Measurements from ENCODE around the gene RAB5IF. TPM values are rescaled to one million over a fixed set of nuclear protein-coding genes. Genes with fewer than 3 reads are reported as not detected.

RAB5IF gene
- total and polyA plus RNA-seq, 2 of the 8 experiments (the other 6 are each of a cell fraction or from before 2014, with no cell fraction given) = 95.5 to 148 TPM

DNA sequence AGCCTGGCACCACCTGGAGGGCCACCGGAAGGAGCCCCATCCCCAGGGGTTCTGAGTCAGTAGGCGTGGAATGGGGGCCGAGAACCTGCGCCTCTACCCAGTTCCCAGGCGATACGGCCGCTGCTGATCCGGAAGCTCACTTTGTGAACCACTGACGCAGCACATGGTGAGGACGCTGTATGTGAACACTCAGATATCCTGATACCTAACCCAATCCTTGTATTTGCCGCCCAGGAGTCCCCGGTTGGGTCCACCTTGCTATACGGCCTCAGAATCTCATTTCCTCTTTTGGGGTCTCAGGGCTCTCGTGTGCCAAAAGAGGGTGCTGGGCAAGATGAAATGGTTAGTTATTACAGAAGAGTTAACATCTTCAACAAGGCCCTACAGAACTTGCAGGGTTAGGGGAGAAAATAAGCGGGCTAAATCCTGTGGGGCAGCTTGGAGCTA, 604 bp upstream of the RAB5IF start:
- WGBS, 2 experiments (ENCODE audit: extremely low coverage in 1 of 2, insufficient coverage in 1 of 2, insufficient read length in 1 of 2, insufficient replicate concordance in 2 of 2, low coverage in 1 of 2, low lambda C conversion rate in 2 of 2, missing lambda C conversion rate in 1 of 2) = 85% methylated on average over 15 of the region's 15 CpGs; no CpG with 5 or more reads in 1 of the 2 experiments
- Histone ChIP-seq H3K9ac (replicated peaks in 1 of 4; ENCODE audit: extremely low read depth in 1 of 4, low read depth in 3 of 4, low read length in 3 of 4) (0 out of 7 replicates have a peak overlapping the region, but pooled peaks of 1 of the 4 experiments have one; percentile 20), H4K5ac (ENCODE audit: insufficient read length, low read depth, low read length) (peak overlapping the region; percentile 2), H3K36me3 (ENCODE audit: control insufficient read depth in 2 of 4, insufficient read depth in 4 of 4, low read length in 3 of 4) (peaks cover 11 to 20% (median 18%) of the 10 kb centered on the region in 4 experiments), H3K4me2 (ENCODE audit: insufficient read depth in 1 of 2, low read depth in 2 of 2, low read length in 2 of 2) (peak overlapping the region; percentile 2 to 55; a peak in 3 of 4 replicates), H3K27me3 (replicated peaks in 1 of 4; ENCODE audit: control insufficient read depth in 3 of 4, extremely low read depth in 1 of 4, insufficient read depth in 3 of 4, low read length in 3 of 4) (no peaks in the 10 kb centered on the region; a peak in 1 of 7 replicates), H2AK5ac (ENCODE audit: low read depth, low read length) (no peak overlapping the region), H2BK12ac (ENCODE audit: low read depth, low read length) (peak overlapping the region; percentile 64; the same call in 1 of the 2 replicates), H3K4me1 (replicated peaks in 1 of 4; ENCODE audit: control insufficient read depth in 3 of 4, insufficient read depth in 4 of 4, low read length in 3 of 4) (peaks cover 0 to 4% (median 2%) of the 10 kb centered on the region in 4 experiments; a peak in 3 of 7 replicates), H3K4ac (replicated peaks; ENCODE audit: insufficient read length, low read depth, low read length) (peak overlapping the region; percentile 35), H3K23me2 (ENCODE audit: low read depth, low read length) (peaks cover 4% of the 10 kb centered on the region), H2BK120ac (replicated peaks; ENCODE audit: low read depth, low read length) (no peak overlapping the region), H2BK5ac (ENCODE audit: low read depth, low read length) (peak overlapping the region; percentile 49), H3K79me1 (ENCODE audit: low read depth, low read length) (peaks cover 13% of the 10 kb centered on the region), H3K27ac (ENCODE audit: low read depth, low read length) (no peak overlapping the region), H3K79me2 (ENCODE audit: control insufficient read depth in 1 of 2, insufficient read depth in 2 of 2, low read length in 2 of 2) (peaks cover 10 to 26% of the 10 kb centered on the region in 2 experiments), H2AFZ (ENCODE audit: low read length) (peak overlapping the region; percentile 19; the same call in 1 of the 2 replicates), H4K20me1 (replicated peaks in 1 of 2; ENCODE audit: control insufficient read depth in 1 of 2, insufficient read depth in 2 of 2, low read length in 2 of 2) (peaks cover 0 to 14% of the 10 kb centered on the region in 2 experiments), H3K18ac (ENCODE audit: extremely low read depth, low read length) (no peak overlapping the region; the same call in 1 of the 2 replicates), H2BK20ac (ENCODE audit: low read length) (no peak overlapping the region), H3K23ac (ENCODE audit: insufficient read length) (no peak overlapping the region), H4K8ac (ENCODE audit: extremely low read depth, insufficient read depth, low read length) (peak overlapping the region; percentile 87), H3K9me3 (ENCODE audit: insufficient read depth in 2 of 2, low read depth in 1 of 2, low read length in 1 of 2) (no peaks in the 10 kb centered on the region), H3K14ac (ENCODE audit: insufficient read length) (no peak overlapping the region), H2BK15ac (ENCODE audit: low read length) (no peak overlapping the region), H4K91ac (replicated peaks; ENCODE audit: insufficient read length, low read length) (peak overlapping the region; percentile 79), H3K56ac (replicated peaks; ENCODE audit: insufficient read length, low read depth, low read length) (no peak overlapping the region), H3K4me3 (ENCODE audit: extremely low read depth in 1 of 4, insufficient read depth in 2 of 4, low read depth in 3 of 4, low read length in 4 of 4) (peak overlapping the region in 2 of 4 experiments; percentile 3 to 35; a peak in 3 of 8 replicates)
- TF ChIP-seq, protein P1, sequence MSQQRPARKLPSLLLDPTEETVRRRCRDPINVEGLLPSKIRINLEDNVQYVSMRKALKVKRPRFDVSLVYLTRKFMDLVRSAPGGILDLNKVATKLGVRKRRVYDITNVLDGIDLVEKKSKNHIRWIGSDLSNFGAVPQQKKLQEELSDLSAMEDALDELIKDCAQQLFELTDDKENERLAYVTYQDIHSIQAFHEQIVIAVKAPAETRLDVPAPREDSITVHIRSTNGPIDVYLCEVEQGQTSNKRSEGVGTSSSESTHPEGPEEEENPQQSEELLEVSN (IDR thresholded peaks at IDR 0.05) = peak; percentile 61; the same call in 1 of the 2 replicates
- no peak for TF ChIP-seq ASH2L (IDR thresholded peaks at IDR 0.05; ENCODE audit: low read length)
- no peak for FAIRE-seq
- ChIA-PET CTCF (ENCODE audit: partially characterized antibody) (interaction anchor here (0.7 to 4.1 kb wide), 22 partner anchors 8 to 115 kb away, joined by 3 to 67 read pairs (median 5); partner anchors contain the start of gene SLA2), POLR2A (ENCODE audit: partially characterized antibody) (interaction anchor here (0.6 to 26.6 kb wide), 13 partner anchors 9 to 214 kb away, joined by 3 to 388 read pairs (median 4); partner anchors contain the start of gene TGIF2)
- no peak for DNase-seq (ENCODE audit: low read depth in 1 of 2, low spot score in 2 of 2)
